Vagina (tissue), 2 donors: ENCODE data around the gene CHST2.

Experiments used
- POLR2A ChIP-seq, 2 donors: fragments of 450-650 bp; IDR thresholded peaks; one replicate each; pipeline ENCODE4 v1.6.1; 2017; ENCODE audit warnings: antibody characterized with exemption in 2 of 2, mild to moderate bottlenecking in 2 of 2, moderate library complexity in 2 of 2
- TF ChIP-seq, protein P1 (sequence below), 3 experiments: fragments of 450-650 bp in 2 of 3; fragments of 200-600 bp in 1 of 3; sonication (generic) in 1 of 3; IDR thresholded peaks; one replicate each; pipeline ENCODE4 v1.5.1; 2017 to 2019; ENCODE audit warnings: antibody characterized with exemption in 3 of 3, mild to moderate bottlenecking in 2 of 3, moderate library complexity in 2 of 3

DNA sequence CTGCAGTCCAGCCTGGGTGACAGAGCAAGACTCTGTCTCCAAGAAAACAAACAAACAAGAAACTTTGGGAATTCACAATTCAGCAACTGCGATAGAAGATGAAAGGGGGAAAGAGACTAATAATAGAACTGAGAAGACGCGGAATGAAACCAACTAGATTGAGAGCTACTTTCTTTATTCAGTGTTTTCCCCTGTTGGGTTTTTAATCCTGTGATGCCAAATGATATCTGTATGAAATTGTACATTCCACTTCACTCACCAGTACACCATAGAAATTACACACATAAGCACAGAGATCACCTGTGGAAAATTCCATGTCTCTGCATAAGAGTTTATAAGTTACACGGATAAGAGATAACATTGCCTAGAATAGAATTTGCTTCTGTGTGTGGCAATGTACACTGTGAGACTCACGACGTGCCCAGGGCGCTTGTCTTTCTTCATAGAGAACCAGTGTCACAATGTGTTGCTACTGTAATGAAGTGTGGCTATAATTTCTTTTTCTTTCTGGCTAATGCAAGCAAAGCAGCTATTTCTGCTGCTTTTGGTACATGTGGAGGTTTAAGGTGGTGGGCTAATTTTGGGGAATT, 17.7 kb upstream of the CHST2 start:
- TF ChIP-seq, protein P1, sequence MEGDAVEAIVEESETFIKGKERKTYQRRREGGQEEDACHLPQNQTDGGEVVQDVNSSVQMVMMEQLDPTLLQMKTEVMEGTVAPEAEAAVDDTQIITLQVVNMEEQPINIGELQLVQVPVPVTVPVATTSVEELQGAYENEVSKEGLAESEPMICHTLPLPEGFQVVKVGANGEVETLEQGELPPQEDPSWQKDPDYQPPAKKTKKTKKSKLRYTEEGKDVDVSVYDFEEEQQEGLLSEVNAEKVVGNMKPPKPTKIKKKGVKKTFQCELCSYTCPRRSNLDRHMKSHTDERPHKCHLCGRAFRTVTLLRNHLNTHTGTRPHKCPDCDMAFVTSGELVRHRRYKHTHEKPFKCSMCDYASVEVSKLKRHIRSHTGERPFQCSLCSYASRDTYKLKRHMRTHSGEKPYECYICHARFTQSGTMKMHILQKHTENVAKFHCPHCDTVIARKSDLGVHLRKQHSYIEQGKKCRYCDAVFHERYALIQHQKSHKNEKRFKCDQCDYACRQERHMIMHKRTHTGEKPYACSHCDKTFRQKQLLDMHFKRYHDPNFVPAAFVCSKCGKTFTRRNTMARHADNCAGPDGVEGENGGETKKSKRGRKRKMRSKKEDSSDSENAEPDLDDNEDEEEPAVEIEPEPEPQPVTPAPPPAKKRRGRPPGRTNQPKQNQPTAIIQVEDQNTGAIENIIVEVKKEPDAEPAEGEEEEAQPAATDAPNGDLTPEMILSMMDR (IDR thresholded peaks at IDR 0.05): no peak
- TF ChIP-seq POLR2A (IDR thresholded peaks at IDR 0.05): no peak
